ENCODE measurements around the gene CBY3.
"Not testable (repeated sequence)": the region's sequence is repeated elsewhere in the genome, so short reads cannot be mapped to it uniquely, and the experiment has no call there.

CBY3 gene

GRCh38 chr5:179668391-179668790 lies 12.4 kb downstream of the CBY3 start:
- DNase-seq: no peak

- not testable (repeated sequence) for DNase-seq
Measured at GRCh38 chr5:179661647-179662046, 19.2 kb downstream of the CBY3 start.

- DNase-seq: not testable (repeated sequence)
Measured at GRCh38 chr5:179658179-179658856, 22.5 kb downstream of the CBY3 start.

- DNase-seq: not testable (repeated sequence)
Measured at GRCh38 chr5:179657302-179658178, 23.3 kb downstream of the CBY3 start.

GRCh38 chr5:179653135-179653534 lies 27.7 kb downstream of the CBY3 start:
- not testable (repeated sequence) for DNase-seq

- DNase-seq: not testable (repeated sequence)
Measured at GRCh38 chr5:179650245-179650644, 30.6 kb downstream of the CBY3 start.

- DNase-seq: not testable (repeated sequence)
Measured at GRCh38 chr5:179649166-179649703, 31.6 kb downstream of the CBY3 start.

- DNase-seq: no peak
Measured at GRCh38 chr5:179648410-179648809, 32.4 kb downstream of the CBY3 start.

GRCh38 chr5:179644766-179645165 lies 36.1 kb downstream of the CBY3 start:
- not testable (repeated sequence) for DNase-seq

GRCh38 chr5:179643141-179643920 lies 37.5 kb downstream of the CBY3 start:
- DNase-seq: not testable (repeated sequence)

GRCh38 chr5:179642626-179643025 lies 38.2 kb downstream of the CBY3 start:
- DNase-seq: not testable (repeated sequence)

- DNase-seq: not testable (repeated sequence)
Measured at GRCh38 chr5:179641745-179642144, 39.1 kb downstream of the CBY3 start.

GRCh38 chr5:179639296-179639695 lies 41.5 kb downstream of the CBY3 start:
- DNase-seq: not testable (repeated sequence)

- not testable (repeated sequence) for DNase-seq
Measured at GRCh38 chr5:179634370-179635172, 46.3 kb downstream of the CBY3 start.

GRCh38 chr5:179633501-179634369 lies 47.1 kb downstream of the CBY3 start:
- DNase-seq: not testable (repeated sequence)

All from T1000 (cell line).